PC-9 (cell line): ENCODE measurements around the gene RMI1. TPM values are rescaled to one million over a fixed set of nuclear protein-coding genes. Genes with fewer than 3 reads are reported as not detected.

Experiments used
- BruUV-seq: library from RNA; stranded (reverse); fragments of 400-500 nt; replicated peaks from 2 replicates; lab custom pipeline; 2021; lab: Mats Ljungman, UMichigan
- CTCF ChIA-PET: fragments of 300-600 bp; sonication (Branson Sonifier 250); formaldehyde crosslinking; loops from one replicate; lab custom pipeline; 2022; ENCODE audit warnings: antibody characterized with exemption; lab: Charles Lee
- POLR2A ChIA-PET: fragments of 300-600 bp; sonication (Branson Sonifier 250); formaldehyde crosslinking; loops from one replicate; lab custom pipeline; 2022; ENCODE audit warnings: antibody characterized with exemption; ENCODE audit not compliant: unreplicated experiment; lab: Charles Lee
- DNase-seq, 2 experiments: peaks; one replicate each; pipeline versions ENCODE4 v3.0.0 to v3.0.0-alpha.2; 2015 to 2022; ENCODE audit warnings: mixed read lengths in 1 of 2
- H2AFZ ChIP-seq: fragments of 200-600 bp; sonication (generic); 2 replicates; pipeline ENCODE4 v1.8.1; 2017; ENCODE audit warnings: antibody characterized with exemption
- H3F3A ChIP-seq: fragments of 200-600 bp; sonication (generic); 2 replicates; pipeline ENCODE4 v1.8.1; 2017; ENCODE audit warnings: antibody characterized with exemption, mild to moderate bottlenecking, low read depth; ENCODE audit not compliant: insufficient read depth
- H3K27ac ChIP-seq: fragments of 200-600 bp; sonication (generic); 2 replicates; pipeline ENCODE4 v1.6.1; 2016; ENCODE audit warnings: mixed run types
- H3K27me3 ChIP-seq: fragments of 200-600 bp; sonication (generic); 2 replicates; pipeline ENCODE4 v1.6.1; 2016; ENCODE audit warnings: low read depth, mixed run types; ENCODE audit not compliant: insufficient read depth
- H3K36me3 ChIP-seq: fragments of 200-600 bp; sonication (generic); 2 replicates; pipeline ENCODE4 v1.6.1; 2016; ENCODE audit warnings: low read depth, mixed run types
- H3K4me1 ChIP-seq: fragments of 200-600 bp; sonication (generic); replicated peaks from 2 replicates; pipeline ENCODE4 v1.6.1; 2016; ENCODE audit warnings: mixed run types; ENCODE audit not compliant: insufficient read depth
- H3K4me2 ChIP-seq: fragments of 200-600 bp; sonication (generic); 2 replicates; pipeline ENCODE4 v1.6.1; 2017; ENCODE audit warnings: mixed run types
- H3K4me3 ChIP-seq: fragments of 200-600 bp; sonication (generic); 2 replicates; pipeline ENCODE4 v1.6.1; 2016; ENCODE audit warnings: mixed run types
- H3K79me2 ChIP-seq: fragments of 200-600 bp; sonication (generic); 2 replicates; pipeline ENCODE4 v1.6.1; 2017; ENCODE audit warnings: low read depth, mixed run types
- H3K9me2 ChIP-seq: fragments of 200-600 bp; sonication (generic); 2 replicates; pipeline ENCODE4 v1.8.1; 2017; ENCODE audit warnings: mild to moderate bottlenecking; ENCODE audit not compliant: insufficient read depth
- H3K9me3 ChIP-seq: fragments of 200-600 bp; sonication (generic); 2 replicates; pipeline ENCODE4 v1.8.1; 2016; ENCODE audit warnings: low read depth; ENCODE audit not compliant: insufficient read depth
- H4K20me1 ChIP-seq: fragments of 200-600 bp; sonication (generic); 2 replicates; pipeline ENCODE4 v1.8.1; 2017; ENCODE audit not compliant: insufficient read depth
- CTCF ChIP-seq: fragments of 200-600 bp; sonication (generic); conservative IDR thresholded peaks from 2 replicates; pipeline ENCODE4 v1.6.1; 2017; ENCODE audit warnings: mixed run types, antibody characterized with exemption, mild to moderate bottlenecking, moderate library complexity
- EZH2 ChIP-seq: fragments of 200-600 bp; sonication (generic); IDR thresholded peaks from 2 replicates; pipeline ENCODE4 v1.8.0; 2017; ENCODE audit warnings: antibody characterized with exemption, low read depth
- intact Hi-C: fragments of 100-400 bp; cut with micrococcal nuclease; formaldehyde crosslinking; loops from one replicate; pipeline ENCODE4 v1.10.0; 2022; ENCODE audit not compliant: unreplicated experiment
- total RNA-seq: library from RNA; stranded (reverse); gene quantifications from 2 replicates; pipeline ENCODE4 v1.2.3, GENCODE V29; 2021

The RMI1 gene
- total RNA-seq, 1 experiment from 2014 or later = 19.2 TPM

DNA sequence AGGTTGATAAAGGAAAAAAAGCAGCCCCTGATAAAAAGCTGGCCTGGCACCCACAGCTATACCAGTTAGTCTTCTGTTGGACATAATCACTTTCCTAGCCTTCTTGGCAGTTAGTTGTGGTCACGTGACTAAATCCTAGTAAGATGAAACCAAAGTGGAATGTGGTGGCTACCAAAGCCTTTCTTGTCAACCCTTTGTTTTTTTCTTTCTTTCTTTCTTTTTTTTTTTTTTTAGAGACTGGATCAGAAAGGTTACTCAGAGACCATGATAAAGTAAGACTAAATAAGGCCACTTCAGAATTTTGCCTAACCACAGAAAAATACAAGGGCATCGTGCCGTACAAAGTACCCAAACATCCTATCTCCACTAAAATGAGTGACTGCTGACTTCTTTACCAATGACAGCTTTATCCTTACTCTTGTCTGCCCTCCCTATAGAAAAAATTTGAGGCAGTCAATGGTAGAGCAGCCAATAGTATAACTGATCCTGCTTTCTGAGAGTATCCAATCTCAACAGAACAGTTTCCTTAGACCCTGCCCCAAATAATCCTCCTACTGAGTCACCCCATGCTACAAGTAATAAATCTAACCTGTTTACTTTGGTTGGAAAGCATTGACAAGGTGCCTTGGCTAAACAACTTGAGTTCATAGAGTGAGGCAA, 45.2 kb upstream of the RMI1 start:
- intact Hi-C loops = loop anchor here (1.0 to 2.0 kb wide), 2 partner anchors 45 to 247 kb away; partner anchors contain the start of genes HNRNPK and RMI1
- POLR2A ChIA-PET = interaction anchor here (0.5 to 1.1 kb wide), 3 partner anchors 14 to 45 kb away, joined by 4 to 5 read pairs (median 4); partner anchors contain the start of genes KIF27 and RMI1
- H3K27me3 ChIP-seq = no peaks in the 10 kb centered on the region
- no peak overlapping the region for H3K4me3 ChIP-seq
- peak; percentile 50 to 76 for DNase-seq
- no peaks in the 10 kb centered on the region for H3K36me3 ChIP-seq
- H3K27ac ChIP-seq = 0 out of 2 replicates have a peak overlapping the region, but pooled peaks have one; percentile 15
- no peaks in the 10 kb centered on the region for H4K20me1 ChIP-seq
- CTCF ChIA-PET = interaction anchor here (0.5 to 0.7 kb wide), 3 partner anchors 9 to 382 kb away, joined by 5 to 7 read pairs (median 5); no protein-coding TSS in a partner anchor
- H3F3A ChIP-seq = peaks cover 14% of the 10 kb centered on the region; the same call in 1 of the 2 replicates
- H2AFZ ChIP-seq = no peak overlapping the region
- H3K79me2 ChIP-seq = no peaks in the 10 kb centered on the region
- no peaks in the 10 kb centered on the region for H3K9me2 ChIP-seq
- peaks cover 23% of the 10 kb centered on the region for H3K4me1 ChIP-seq
- TF ChIP-seq EZH2 (no peak), CTCF (no peak)
- H3K9me3 ChIP-seq = no peaks in the 10 kb centered on the region
- peak overlapping the region; percentile 45 for H3K4me2 ChIP-seq
- BruUV-seq = no TSS peak

- ChIA-PET POLR2A (no interaction called here), CTCF (interaction anchor here (0.5 to 0.7 kb wide), 2 partner anchors 119 to 367 kb away, joined by 4 to 11 read pairs; partner anchors contain the start of gene GKAP1)
- Histone ChIP-seq H3K27me3 (no peaks in the 10 kb centered on the region), H3K27ac (no peak overlapping the region), H3K79me2 (no peaks in the 10 kb centered on the region), H3K9me3 (no peaks in the 10 kb centered on the region), H4K20me1 (no peaks in the 10 kb centered on the region), H2AFZ (no peak overlapping the region), H3K4me2 (no peak overlapping the region), H3K4me3 (no peak overlapping the region), H3F3A (peaks cover 14% of the 10 kb centered on the region; the same call in 1 of the 2 replicates), H3K9me2 (no peaks in the 10 kb centered on the region), H3K4me1 (peaks cover 23% of the 10 kb centered on the region), H3K36me3 (no peaks in the 10 kb centered on the region)
- DNase-seq = no peak
- TF ChIP-seq CTCF (no peak), EZH2 (no peak)
- BruUV-seq = no TSS peak
- intact Hi-C loops = no loop called here
Measured at GRCh38 chr9:83936523-83936922, 44.1 kb upstream of the RMI1 start.

GRCh38 chr9:83937861-83938455, 42.6 kb upstream of the RMI1 start:
- H4K20me1 ChIP-seq = no peaks in the 10 kb centered on the region
- ChIA-PET POLR2A (no interaction called here), CTCF (no interaction called here)
- no peak overlapping the region for H3K4me2 ChIP-seq
- TF ChIP-seq EZH2 = no peak
- TF ChIP-seq CTCF = peak; percentile 84
- peak; percentile 33 to 61 for DNase-seq
- H3K27me3 ChIP-seq = no peaks in the 10 kb centered on the region
- no peaks in the 10 kb centered on the region for H3K79me2 ChIP-seq
- H3K9me2 ChIP-seq = no peaks in the 10 kb centered on the region
- H3F3A ChIP-seq = peaks cover 14% of the 10 kb centered on the region; the same call in 1 of the 2 replicates
- H3K36me3 ChIP-seq = no peaks in the 10 kb centered on the region
- H3K4me1 ChIP-seq = peaks cover 23% of the 10 kb centered on the region
- no TSS peak for BruUV-seq
- no peak overlapping the region for H2AFZ ChIP-seq
- no peak overlapping the region for H3K4me3 ChIP-seq
- intact Hi-C loops = loop anchor here (1.0 kb wide), 2 partner anchors 323 to 377 kb away; no protein-coding TSS in a partner anchor
- H3K9me3 ChIP-seq = no peaks in the 10 kb centered on the region
- no peak overlapping the region for H3K27ac ChIP-seq
